ENCODE data around the gene L2HGDH. TPM values are rescaled to one million over a fixed set of nuclear protein-coding genes. Genes with fewer than 3 reads are reported as not detected.

L2HGDH gene
- total and polyA plus RNA-seq, 10 of the 15 experiments (the other 5 are each of a cell fraction or from before 2014, with no cell fraction given) = 2.6 to 18.3 (median 13.5) TPM

GRCh38 chr14:50230701-50231474 is 81.1 kb downstream of the L2HGDH start:
- H3K4me2 ChIP-seq (ENCODE audit: control insufficient read depth, insufficient read depth) = peak overlapping the region; percentile 70
- ChIA-PET CTCF (interaction anchor here (0.8 kb wide), 1 partner anchor 369 kb away, joined by 4 read pairs; no protein-coding TSS in a partner anchor), SMC1A (ENCODE audit: uncharacterized antibody, unreplicated experiment) (interaction anchor here (1.0 to 1.4 kb wide), 2 partner anchors 116 to 133 kb away, joined by 3 read pairs; no protein-coding TSS in a partner anchor), RAD21 (ENCODE audit: unreplicated experiment) (interaction anchor here (1.1 to 1.7 kb wide), 2 partner anchors 23 to 379 kb away, joined by 3 read pairs; partner anchors contain the start of gene NEMF), POLR2A (interaction anchor here (0.6 to 1.2 kb wide), 5 partner anchors 14 to 606 kb away, joined by 3 to 4 read pairs (median 4); no protein-coding TSS in a partner anchor)
- H3K27me3 ChIP-seq (replicated peaks in 1 of 2; ENCODE audit: control insufficient read depth in 2 of 2, insufficient read depth in 2 of 2, low read length in 1 of 2) = no peaks in the 10 kb centered on the region
- H3K9ac ChIP-seq (ENCODE audit: control insufficient read depth, insufficient read depth, low read length) = peak overlapping the region; percentile 82
- FAIRE-seq = peak; percentile 71
- H3K9me3 ChIP-seq (replicated peaks; ENCODE audit: control insufficient read depth, insufficient read depth, low read length) = peaks cover 3% of the 10 kb centered on the region; the same call in 1 of the 3 replicates
- H3K4me3 ChIP-seq = peak overlapping the region; percentile 70
- ATAC-seq = peak; percentile 36
- peaks cover 38% of the 10 kb centered on the region for H3K79me2 ChIP-seq (ENCODE audit: control insufficient read depth, insufficient read depth, low read length)
- no peaks in the 10 kb centered on the region for H4K20me1 ChIP-seq (ENCODE audit: control insufficient read depth, insufficient read depth)
- in situ Hi-C loops (cut with MboI) = no loop called here
- DNase-seq (ENCODE audit: low read depth, low spot score) = peak; percentile 36
- H3K27ac ChIP-seq (ENCODE audit: control insufficient read depth, insufficient read depth) = peak overlapping the region; percentile 73
- H2AFZ ChIP-seq (ENCODE audit: control insufficient read depth, low read depth, low read length) = peak overlapping the region; percentile 87
- intact Hi-C loops (cut with micrococcal nuclease; ENCODE audit: unreplicated experiment) = loop anchor here (5.0 kb wide), 4 partner anchors 114 to 591 kb away; partner anchors contain the start of genes MAP4K5 and VCPKMT
- H3K4me1 ChIP-seq (ENCODE audit: control insufficient read depth, insufficient read depth, low read length) = no peaks in the 10 kb centered on the region; the same call in 1 of the 2 replicates
- no peaks in the 10 kb centered on the region for H3K36me3 ChIP-seq (ENCODE audit: control insufficient read depth in 2 of 2, insufficient read depth in 2 of 2, low read length in 1 of 2)
- under 1% methylated on average over 64 of the region's 64 CpGs for WGBS (ENCODE audit: insufficient coverage, insufficient replicate concordance, low lambda C conversion rate, missing lambda C conversion rate)
- no TSS peak for BruUV-seq (replicated peaks)
- TF ChIP-seq KLF5 (IDR thresholded peaks at IDR 0.05; ENCODE audit: partially characterized antibody) (no peak), ZZZ3 (IDR thresholded peaks at IDR 0.05; ENCODE audit: control insufficient read depth, insufficient read length, low read depth) (no peak), ZSCAN29 (IDR thresholded peaks at IDR 0.05) (no peak), SMAD5 (IDR thresholded peaks at IDR 0.05; ENCODE audit: low read depth) (0 out of 2 replicates have a peak, but pooled peaks have one; percentile 17), STAT1 (conservative IDR thresholded peaks at IDR 0.05) (no peak), JUND (IDR thresholded peaks at IDR 0.05; ENCODE audit: low read depth, low read length) (no peak), MEF2B (IDR thresholded peaks at IDR 0.05; ENCODE audit: partially characterized antibody, poor library complexity, severe bottlenecking) (no peak), SUPT20H (IDR thresholded peaks at IDR 0.05; ENCODE audit: borderline replicate concordance, control insufficient read depth, low read depth, low read length) (no peak), GABPA (IDR thresholded peaks at IDR 0.05; ENCODE audit: low read depth) (peak; percentile 54), CHD1 (IDR thresholded peaks at IDR 0.05; ENCODE audit: low read depth, low read length) (0 out of 2 replicates have a peak, but pooled peaks have one; percentile 52), ATF7 (IDR thresholded peaks at IDR 0.05; ENCODE audit: low read depth) (peak; percentile 59), MAX (IDR thresholded peaks at IDR 0.05; ENCODE audit: low read depth, low read length) (no peak), FOS (IDR thresholded peaks at IDR 0.05; ENCODE audit: borderline replicate concordance, extremely low read depth, insufficient read length) (no peak), CHD4 (IDR thresholded peaks at IDR 0.05) (no peak), CREM (IDR thresholded peaks at IDR 0.05; ENCODE audit: low read depth) (peak; percentile 40; the same call in 1 of the 2 replicates), SRF (IDR thresholded peaks at IDR 0.05; ENCODE audit: low read depth in 2 of 2, low read length in 2 of 2) (no peak), MXI1 (IDR thresholded peaks at IDR 0.05; ENCODE audit: low read depth, low read length) (0 out of 2 replicates have a peak, but pooled peaks have one; percentile 33), FOXM1 (IDR thresholded peaks at IDR 0.05; ENCODE audit: low read depth, low read length) (0 out of 2 replicates have a peak, but pooled peaks have one; percentile 53), MTA2 (IDR thresholded peaks at IDR 0.05; ENCODE audit: low read depth) (peak; percentile 49; the same call in 1 of the 2 replicates), TCF3 (IDR thresholded peaks at IDR 0.05; ENCODE audit: borderline replicate concordance, insufficient read depth, low read depth, low read length) (0 out of 2 replicates have a peak, but pooled peaks have one; percentile 12), IRF4 (IDR thresholded peaks at IDR 0.05; ENCODE audit: low read depth, low read length) (no peak), ETV6 (conservative IDR thresholded peaks at IDR 0.05 in 1 of 2, IDR thresholded peaks at IDR 0.05 in 1 of 2; ENCODE audit: borderline replicate concordance in 1 of 2, low read depth in 1 of 2) (peak in 1 of 2 experiments; percentile 71; a peak in 1 of 4 replicates)
- TF ChIP-seq, protein P1, sequence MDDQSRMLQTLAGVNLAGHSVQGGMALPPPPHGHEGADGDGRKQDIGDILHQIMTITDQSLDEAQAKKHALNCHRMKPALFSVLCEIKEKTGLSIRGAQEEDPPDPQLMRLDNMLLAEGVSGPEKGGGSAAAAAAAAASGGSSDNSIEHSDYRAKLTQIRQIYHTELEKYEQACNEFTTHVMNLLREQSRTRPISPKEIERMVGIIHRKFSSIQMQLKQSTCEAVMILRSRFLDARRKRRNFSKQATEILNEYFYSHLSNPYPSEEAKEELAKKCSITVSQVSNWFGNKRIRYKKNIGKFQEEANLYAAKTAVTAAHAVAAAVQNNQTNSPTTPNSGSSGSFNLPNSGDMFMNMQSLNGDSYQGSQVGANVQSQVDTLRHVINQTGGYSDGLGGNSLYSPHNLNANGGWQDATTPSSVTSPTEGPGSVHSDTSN (IDR thresholded peaks at IDR 0.05; ENCODE audit: insufficient replicate concordance, low read depth, low read length) = no peak
